NCI-H524 (cell line): ENCODE results near the gene ADAMTSL4.
A peak's percentile ranks its signal among the peaks of the same experiment; 100 is the strongest.
"Not testable (repeated sequence)": the region's sequence is repeated elsewhere in the genome, so short reads cannot be mapped to it uniquely, and the experiment has no call there.

Experiments
- DNase-seq, 2 experiments: peaks; one replicate each; lab custom pipeline; 2025; lab: John Stamatoyannopoulos, UW

Gene ADAMTSL4

DNA sequence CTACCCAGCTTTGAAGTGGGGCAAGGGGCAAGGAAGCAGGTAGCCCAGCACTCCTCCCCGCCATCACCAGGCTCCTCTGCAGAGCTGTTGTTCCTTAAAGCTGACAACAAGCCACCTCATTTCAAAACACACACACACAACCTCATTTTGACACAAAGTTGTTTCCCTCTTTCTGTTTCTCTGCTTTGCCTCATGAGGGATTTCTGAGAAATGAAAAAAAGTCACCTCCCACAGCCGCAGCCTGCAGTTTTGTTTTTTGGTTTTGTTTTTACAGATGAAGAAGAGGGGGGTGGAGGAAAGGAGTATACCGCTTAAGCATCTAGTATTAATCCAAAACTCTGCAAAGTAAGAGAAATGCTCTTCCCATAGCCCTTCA is 18.1 kb downstream of the ADAMTSL4 start:
- DNase-seq = no peak

DNA sequence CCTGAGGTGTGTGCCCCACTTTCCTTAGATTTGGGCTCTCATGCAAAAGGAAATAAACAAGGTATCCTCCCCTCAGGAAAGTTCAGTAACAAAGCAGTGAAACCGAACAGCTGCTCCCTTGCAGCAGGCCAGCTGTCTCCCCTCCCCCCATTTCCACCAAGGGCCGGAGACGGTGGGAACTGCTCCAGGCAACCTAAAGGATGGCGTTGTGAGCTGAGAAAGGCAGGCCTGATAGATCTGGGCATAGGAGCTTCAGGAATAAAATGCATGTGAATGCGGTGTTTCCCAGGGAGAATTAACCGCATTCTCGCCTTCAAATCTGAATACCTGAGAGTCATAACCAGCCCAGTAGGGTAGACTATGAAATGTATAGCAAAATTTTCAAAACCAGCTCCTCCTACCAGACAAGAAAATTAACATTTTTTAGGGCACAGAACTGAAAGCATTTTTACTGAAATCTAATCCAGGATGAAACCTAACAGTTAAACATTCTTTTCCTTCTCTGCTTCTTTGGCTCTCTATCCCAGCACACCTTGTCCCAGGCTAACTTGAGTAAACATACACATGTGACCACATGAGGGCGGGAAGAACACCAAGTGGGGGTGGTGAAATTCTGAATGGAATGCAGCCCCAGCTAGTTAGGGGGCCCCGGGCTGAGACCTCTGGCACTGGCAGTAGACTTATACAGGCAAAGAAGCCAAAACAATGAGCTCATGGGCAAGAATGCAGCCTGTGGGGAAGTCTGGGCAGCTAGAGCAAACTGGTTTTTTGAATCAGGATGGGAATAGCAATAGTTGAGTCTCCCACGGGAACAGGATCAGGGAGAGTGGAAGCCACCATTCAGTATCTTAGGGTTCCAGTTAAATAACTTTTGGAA is 18.7 kb downstream of the ADAMTSL4 start:
- DNase-seq = peak; percentile 67 to 84

DNA sequence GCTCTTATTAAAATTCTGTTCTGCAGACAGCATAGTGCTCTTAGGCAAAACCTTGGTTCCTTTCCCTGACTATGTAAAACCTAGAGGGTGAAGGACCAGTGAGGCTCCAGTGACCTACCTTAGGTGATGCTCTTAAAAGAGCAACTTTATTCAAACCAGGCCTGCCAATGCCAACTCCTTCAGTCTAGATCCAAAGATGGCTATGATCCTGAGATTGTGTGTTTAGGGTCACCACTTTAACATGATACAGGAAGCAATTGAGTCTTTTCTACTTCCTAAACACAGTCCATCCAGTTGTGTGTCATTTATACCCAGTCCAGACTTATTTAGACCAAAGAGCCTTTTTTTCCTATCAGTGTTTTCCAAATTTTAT is 19.4 kb downstream of the ADAMTSL4 start:
- DNase-seq = no peak

GRCh38 chr1:150572918-150573647 is 23.9 kb downstream of the ADAMTSL4 start:
- no peak for DNase-seq

DNA sequence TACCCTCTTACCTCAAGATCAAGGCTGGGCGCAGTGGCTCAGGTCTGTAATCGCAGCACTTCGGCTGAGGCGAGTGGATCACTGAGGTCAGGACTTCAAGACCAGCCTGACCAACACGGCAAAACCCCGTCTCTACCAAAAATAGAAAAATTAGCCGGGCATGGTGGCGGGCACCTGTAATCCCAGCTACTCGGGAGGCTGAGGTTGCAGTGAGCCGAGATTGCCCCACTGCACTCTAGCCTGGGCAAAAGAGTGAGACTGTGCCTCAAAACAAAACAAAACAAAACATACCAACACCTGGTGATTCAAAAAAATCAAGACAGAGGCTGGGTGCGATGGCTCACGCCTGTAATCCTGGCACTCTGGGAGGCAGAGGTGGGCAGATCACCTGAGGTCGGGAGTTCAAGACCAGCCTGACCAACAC is 24.5 kb downstream of the ADAMTSL4 start:
- DNase-seq = not testable (repeated sequence)

- DNase-seq = peak in 1 of 2 experiments; percentile 39
Observed at GRCh38 chr1:150574260-150575071, 25.3 kb downstream of the ADAMTSL4 start.

- DNase-seq = peak in 1 of 2 experiments; percentile 39
Observed at GRCh38 chr1:150575072-150575489, 25.9 kb downstream of the ADAMTSL4 start.

GRCh38 chr1:150575518-150576366 is 26.5 kb downstream of the ADAMTSL4 start:
- no peak for DNase-seq

GRCh38 chr1:150576367-150576711 is 27.1 kb downstream of the ADAMTSL4 start:
- no peak for DNase-seq

GRCh38 chr1:150576794-150577556 is 27.8 kb downstream of the ADAMTSL4 start:
- no peak for DNase-seq

GRCh38 chr1:150577557-150578271 is 28.5 kb downstream of the ADAMTSL4 start:
- peak in 1 of 2 experiments; percentile 8 for DNase-seq

- DNase-seq = peak; percentile 23 to 50
Observed at GRCh38 chr1:150578272-150579109, 29.3 kb downstream of the ADAMTSL4 start.

DNA sequence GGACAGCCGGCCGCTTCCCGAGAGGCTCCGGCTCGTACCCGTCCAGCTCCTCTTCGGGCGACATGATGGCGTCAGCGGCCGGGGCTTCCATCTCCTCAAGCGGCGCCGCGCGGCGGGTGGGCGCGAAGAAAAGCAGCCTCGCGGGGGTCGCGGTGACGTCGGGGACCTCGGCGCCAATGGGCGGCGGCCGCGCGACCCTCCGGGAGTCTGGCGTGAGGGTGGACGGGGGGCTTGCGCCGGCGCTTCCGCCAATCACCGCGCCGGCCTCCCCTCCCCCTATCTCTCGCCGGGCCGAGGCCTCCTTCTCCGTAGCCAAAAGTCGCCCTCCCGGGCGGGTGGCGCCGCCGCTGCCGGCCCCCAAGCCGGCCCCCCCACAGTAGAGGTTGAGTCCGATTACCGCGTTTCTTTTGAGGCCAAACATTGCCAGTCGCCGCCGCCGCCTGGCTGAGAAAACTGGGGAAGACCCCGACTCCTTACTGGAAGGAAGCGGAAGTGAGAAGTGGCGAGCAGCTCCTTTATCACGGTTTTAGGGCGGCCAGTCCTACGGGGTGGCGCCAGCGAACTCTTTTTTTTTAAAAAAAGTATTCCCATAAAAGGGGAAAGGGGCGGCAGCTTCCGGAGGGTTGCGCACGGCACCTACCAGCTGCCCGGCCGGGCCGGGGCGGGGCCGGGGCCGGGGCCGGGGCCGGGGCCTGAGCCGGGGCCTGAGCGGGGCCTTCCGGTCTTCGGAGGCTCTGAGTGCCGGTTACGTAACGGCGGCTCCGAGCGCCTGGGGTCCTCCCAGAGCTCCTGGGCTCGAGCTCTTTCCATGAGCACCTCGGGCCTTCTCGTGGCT is 30.1 kb downstream of the ADAMTSL4 start, which contains the start of gene MCL1:
TSS of gene MCL1 (minus strand) at position 501 of the 835 bp plus-strand sequence. CDS start at position 421, 80 bp downstream.
- DNase-seq = peak; percentile 87 to 94

DNA sequence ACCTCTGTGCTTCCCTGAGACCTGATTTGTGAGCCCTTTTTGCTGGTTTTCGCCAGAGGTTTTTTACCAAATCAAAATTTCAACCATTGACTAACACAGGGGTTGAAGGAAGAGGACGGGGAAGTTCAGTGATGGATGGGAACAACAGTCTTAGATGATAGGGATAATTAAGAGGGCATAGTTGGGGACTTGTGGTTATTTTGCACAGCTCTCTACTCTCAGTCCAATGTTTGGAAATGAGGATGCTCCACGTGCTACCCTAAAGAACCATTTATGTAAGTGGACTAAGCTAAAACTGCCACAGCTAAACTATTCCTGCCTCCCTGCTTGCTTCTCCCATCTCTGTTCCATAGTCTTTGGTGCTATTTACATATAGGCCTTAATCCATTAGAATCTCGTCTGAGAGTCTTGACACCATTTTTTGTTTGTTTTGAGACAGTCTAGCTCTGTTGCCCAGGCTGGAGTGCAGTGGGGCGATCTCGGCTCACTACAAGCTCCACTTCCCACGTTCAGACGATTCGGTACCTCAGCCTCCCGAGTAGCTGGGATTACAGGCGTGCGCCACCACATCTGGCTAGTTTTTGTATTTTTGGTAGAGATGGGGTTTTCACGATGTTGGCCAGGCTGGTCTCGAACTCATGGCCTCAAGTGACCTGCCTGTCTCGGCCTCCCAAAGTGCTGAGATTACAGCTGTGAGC is 30.9 kb downstream of the ADAMTSL4 start:
- peak in 1 of 2 experiments; percentile 38 for DNase-seq

DNA sequence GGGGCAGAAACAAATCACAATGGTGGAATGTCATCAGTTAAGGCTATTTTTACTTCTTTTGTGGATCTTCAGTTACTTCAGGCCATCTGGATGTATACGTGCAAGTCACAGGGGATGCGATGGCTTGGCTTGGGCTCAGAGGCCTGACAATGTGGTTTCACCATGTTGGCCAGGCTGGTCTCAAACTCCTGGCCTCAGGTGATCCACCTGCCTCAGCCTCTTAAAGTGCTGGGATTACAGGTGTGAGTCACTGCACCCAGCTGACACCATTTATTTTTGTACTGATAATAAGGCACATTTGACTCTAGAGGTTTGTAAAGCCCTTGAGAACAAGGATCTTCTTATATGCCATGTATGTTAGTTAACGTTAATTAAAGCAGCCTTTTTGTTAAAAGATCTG is 31.8 kb downstream of the ADAMTSL4 start:
- DNase-seq = not testable (repeated sequence)

DNA sequence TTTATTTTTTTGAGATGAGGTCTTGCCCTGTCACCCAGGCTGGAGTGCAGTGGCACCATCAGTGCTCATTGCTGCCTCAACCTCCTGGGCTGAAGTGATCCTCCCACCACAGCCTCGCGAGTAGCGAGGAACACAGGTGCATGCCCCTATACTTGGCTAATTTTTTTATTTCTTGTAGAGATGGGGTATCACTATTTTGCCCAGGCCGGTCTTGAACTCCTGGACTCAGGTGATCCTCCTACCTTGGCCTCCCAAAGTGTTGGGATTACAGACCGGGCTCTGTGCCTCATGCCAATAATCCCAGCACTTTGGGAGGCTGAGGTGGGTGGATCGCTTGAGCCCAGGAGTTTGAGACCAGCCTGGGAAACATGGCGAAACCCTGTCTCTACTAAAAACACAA is 32.2 kb downstream of the ADAMTSL4 start:
- not testable (repeated sequence) for DNase-seq

DNA sequence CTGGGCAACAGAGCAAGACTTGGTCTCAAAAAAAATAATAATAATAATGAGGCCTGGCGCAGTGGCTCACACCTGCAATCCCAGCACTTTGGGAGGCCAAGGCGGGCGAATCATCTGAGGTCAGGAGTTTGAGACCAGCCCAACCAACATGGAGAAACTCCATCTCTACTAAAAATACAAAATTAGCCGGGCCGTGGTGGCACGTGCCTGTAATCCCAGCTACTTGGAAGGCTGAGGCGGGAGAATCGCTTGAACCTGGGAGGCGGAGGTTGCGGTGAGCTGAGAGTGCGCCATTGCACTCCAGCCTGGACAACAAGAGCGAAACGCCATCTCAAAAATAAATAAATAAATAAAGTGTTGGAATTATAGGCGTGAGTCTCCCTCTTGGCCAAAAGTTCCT is 32.8 kb downstream of the ADAMTSL4 start:
- not testable (repeated sequence) for DNase-seq
